HepG2 (cell line): Measurements from ENCODE around the gene CYP27A1. TPM values are rescaled to one million over a fixed set of nuclear protein-coding genes. Genes with fewer than 3 reads are reported as not detected.

ENCODE experiments used
- ATAC-seq: fragments of 200-7000 bp; cut with Tn5 transposase; 3 replicates; pipeline ENCODE4 v1.9.1; 2020; ENCODE audit warnings: mild to moderate bottlenecking, moderate library complexity
- BruUV-seq: library from RNA; stranded (reverse); fragments of 400-500 nt; replicated peaks from 2 replicates; lab custom pipeline; 2021; lab: Mats Ljungman, UMichigan
- CTCF ChIA-PET: fragments of 300-600 bp; formaldehyde crosslinking; extraction: SDS; loops from one replicate; lab custom pipeline; 2021; ENCODE audit warnings: low total read pairs, inconsistent platforms, low intra/inter-chr PET ratio; lab: Yijun Ruan, JAX
- POLR2A ChIA-PET: fragments of 350-600 bp; sonication (Branson Sonifier 250); formaldehyde crosslinking; loops from one replicate; lab custom pipeline; 2020; ENCODE audit warnings: antibody characterized with exemption, inconsistent platforms; lab: Yijun Ruan, JAX
- DNase-seq: peaks from one replicate; pipeline ENCODE4 v3.0.0-alpha.2; 2015; ENCODE audit warnings: low spot score
- FAIRE-seq: peaks from 3 replicates; lab custom pipeline; 2011; peaks lifted over from hg19 to GRCh38; lab: Jason Lieb, UNC
- H2AFZ ChIP-seq: one replicate; pipeline ENCODE4 v1.6.1; 2011; ENCODE audit warnings: low read length, inconsistent platforms
- H3K27ac ChIP-seq: fragments of 300-600 bp; 3 replicates; pipeline ENCODE4 v1.8.0; 2011; ENCODE audit warnings: mixed run types, mild to moderate bottlenecking, mixed read lengths, low read length, inconsistent platforms; ENCODE audit not compliant: insufficient read depth; ENCODE audit errors: extremely low read length
- H3K27me3 ChIP-seq, 2 experiments: fragments of 200-600 bp in 1 of 2; 2 replicates in 1 of 2; 3 replicates in 1 of 2; pipeline versions ENCODE4 v1.6.0 to v1.8.0; 2011; ENCODE audit warnings: low read length in 2 of 2, mild to moderate bottlenecking in 2 of 2, moderate library complexity in 2 of 2, inconsistent platforms in 1 of 2; ENCODE audit not compliant: insufficient read depth in 2 of 2, control insufficient read depth in 1 of 2
- H3K36me3 ChIP-seq, 2 experiments: fragments of 200-600 bp in 1 of 2; replicated peaks in 1 of 2; 2 replicates in 1 of 2; 3 replicates in 1 of 2; pipeline versions ENCODE4 v1.5.1 to v1.8.0; 2011; ENCODE audit warnings: low read length in 2 of 2, inconsistent platforms in 1 of 2; ENCODE audit not compliant: insufficient read depth in 2 of 2, control insufficient read depth in 1 of 2
- H3K4me1 ChIP-seq: 2 replicates; pipeline ENCODE4 v1.5.1; 2012; ENCODE audit warnings: low read length, inconsistent platforms; ENCODE audit not compliant: insufficient read depth
- H3K4me2 ChIP-seq: 2 replicates; pipeline ENCODE4 v1.6.0; 2011; ENCODE audit warnings: low read depth, low read length, inconsistent platforms
- H3K4me3 ChIP-seq, 3 experiments: fragments of 200-600 bp in 1 of 3; sonication (generic), shearing (Covaris generic) in 1 of 3; replicated peaks in 1 of 3; 2 replicates each; pipeline ENCODE4 v1.5.1; 2011 to 2016; ENCODE audit warnings: low read length in 3 of 3, inconsistent platforms in 2 of 3, low read depth in 2 of 3, mild to moderate bottlenecking in 2 of 3, control low read depth in 1 of 3, mixed read lengths in 1 of 3; ENCODE audit not compliant: insufficient read depth in 1 of 3
- H3K79me2 ChIP-seq: one replicate; pipeline ENCODE4 v1.6.1; 2011; ENCODE audit warnings: low read length, inconsistent platforms; ENCODE audit not compliant: insufficient read depth
- H3K9ac ChIP-seq: 2 replicates; pipeline ENCODE4 v1.6.0; 2011; ENCODE audit warnings: mild to moderate bottlenecking, low read depth, low read length, inconsistent platforms; ENCODE audit not compliant: insufficient read depth
- H3K9me3 ChIP-seq: 2 replicates; pipeline ENCODE4 v1.5.1; 2012; ENCODE audit warnings: mild to moderate bottlenecking, low read length
- H4K20me1 ChIP-seq: 2 replicates; pipeline ENCODE4 v1.6.0; 2011; ENCODE audit warnings: inconsistent platforms, mild to moderate bottlenecking, low read length, moderate library complexity; ENCODE audit not compliant: insufficient read depth
- DBP ChIP-seq: sonication (generic); formaldehyde crosslinking; IDR thresholded peaks from 2 replicates; pipeline ENCODE4 v1.4.0; 2020; ENCODE audit warnings: missing genetic modification reagents; ENCODE audit errors: not compliant biosample characterization
- GFI1 ChIP-seq: sonication (generic); formaldehyde crosslinking; IDR thresholded peaks from 2 replicates; pipeline ENCODE4 v1.5.0; 2020; ENCODE audit warnings: missing genetic modification reagents, mild to moderate bottlenecking, borderline replicate concordance
- MNT ChIP-seq: fragments of 450-650 bp; IDR thresholded peaks from 2 replicates; pipeline ENCODE4 v1.6.1; 2016
- NBN ChIP-seq: fragments of 450-650 bp; conservative IDR thresholded peaks from 2 replicates; pipeline ENCODE4 v1.6.1; 2017
- RORA ChIP-seq: sonication (generic); formaldehyde crosslinking; IDR thresholded peaks from 2 replicates; pipeline ENCODE4 v1.5.0; 2020; ENCODE audit warnings: mild to moderate bottlenecking, missing genetic modification reagents, moderate library complexity
- YEATS2 ChIP-seq: sonication (generic); formaldehyde crosslinking; IDR thresholded peaks from 2 replicates; pipeline ENCODE4 v1.4.0; 2020; ENCODE audit warnings: missing genetic modification reagents, borderline replicate concordance
- ZKSCAN1 ChIP-seq: fragments of 150-350 bp; IDR thresholded peaks from 2 replicates; pipeline ENCODE4 v1.6.1; 2014; ENCODE audit warnings: low read length
- ZNF619 ChIP-seq: sonication (generic); formaldehyde crosslinking; IDR thresholded peaks from 2 replicates; pipeline ENCODE4 v1.4.0; 2020; ENCODE audit warnings: mild to moderate bottlenecking, missing genetic modification reagents
- WGBS: methylation state at CpG from one replicate; pipeline ENCODE4 v1.1.6; 2017; ENCODE audit warnings: low lambda C conversion rate; 5-methylcytosine and 5-hydroxymethylcytosine counted together
- in situ Hi-C: cut with HindIII; loops from 2 replicates; pipeline ENCODE4 v1.10.0; 2017; ENCODE audit warnings: low pct_unique_long_range_greater_than_20kb; ENCODE audit not compliant: extremely low pct_ligation_motif_present
- intact Hi-C: fragments of 100-400 bp; cut with micrococcal nuclease; formaldehyde crosslinking; loops from one replicate; pipeline ENCODE4 v1.10.0; 2022; ENCODE audit not compliant: unreplicated experiment
- polyA plus RNA-seq, 8 experiments: library from polyadenylated mRNA; depleted of rRNA in 3 of 8; stranded (reverse) in 7 of 8; unstranded in 1 of 8; fragments of >200 nt; fragmentation: Illumina TruSeq in 4 of 8; extraction: Trizol in 4 of 8; gene quantifications; 2 replicates each; pipeline versions ENCODE4 v1.2.1 to v1.2.3, GENCODE V29; 2011 to 2016; ENCODE audit warnings: low read depth in 4 of 8, missing spikeins in 1 of 8, mixed read lengths in 1 of 8; ENCODE audit not compliant: insufficient read depth in 1 of 8
- total RNA-seq, 5 experiments: library from RNA; depleted of rRNA; stranded (reverse); fragments of >200 nt; fragmentation: Illumina TruSeq; extraction: Trizol; gene quantifications; 2 replicates each; pipeline ENCODE4 v1.2.3, GENCODE V29; 2016; ENCODE audit warnings: low read depth in 1 of 5

The CYP27A1 gene
- total and polyA plus RNA-seq, 2 of the 13 experiments (the other 11 are each of a cell fraction or from before 2014, with no cell fraction given) = 157 to 266 TPM

- no peak for TF ChIP-seq DBP (CRISPR knock-in tag)
- TF ChIP-seq ZKSCAN1 = no peak
- TF ChIP-seq GFI1 (CRISPR knock-in tag) = no peak
- 0 out of 2 replicates have a peak, but pooled peaks have one; percentile 3 for TF ChIP-seq MNT
- TF ChIP-seq NBN = 0 out of 2 replicates have a peak, but pooled peaks have one; percentile 48
These were observed 49.5 kb downstream of the CYP27A1 start, which contains the start of gene PRKAG3 (continued) for GRCh38 chr2:218831378-218831990.

GRCh38 chr2:218832081-218832480, 50.1 kb downstream of the CYP27A1 start:
- intact Hi-C loops = no loop called here
- no peak overlapping the region for H2AFZ ChIP-seq

More at GRCh38 chr2:218832081-218832480, 50.1 kb downstream of the CYP27A1 start:
- Histone ChIP-seq H3K27ac (no peak overlapping the region), H3K4me2 (no peak overlapping the region; the same call in 1 of the 2 replicates), H3K79me2 (no peaks in the 10 kb centered on the region), H3K9ac (no peak overlapping the region)
- BruUV-seq = no TSS peak
- CTCF ChIA-PET = no interaction called here
- TF ChIP-seq ZNF619 (no peak), YEATS2 (no peak), RORA (no peak)
- TF ChIP-seq, all 625 proteins: peak for 0
- peaks cover 16 to 79% of the 10 kb centered on the region in 2 experiments; a peak in 4 of 5 replicates for H3K27me3 ChIP-seq
- no peak overlapping the region for H3K4me3 ChIP-seq
- DNase-seq (no peak), FAIRE-seq (no peak), ATAC-seq (peak; percentile 4; the same call in 2 of the 3 replicates)
- POLR2A ChIA-PET = interaction anchor here (1.0 kb wide), 1 partner anchor 50 kb away, joined by 3 read pairs; the partner anchor contains the start of gene CYP27A1
- H4K20me1 ChIP-seq = no peaks in the 10 kb centered on the region
- H3K36me3 ChIP-seq = no peaks in the 10 kb centered on the region
- no peaks in the 10 kb centered on the region for H3K9me3 ChIP-seq
- in situ Hi-C loops = loop anchor here (25.0 kb wide), 1 partner anchor 95 kb away; no protein-coding TSS in a partner anchor
- WGBS = 86% methylated on average over 3 of the region's 3 CpGs
- H3K4me1 ChIP-seq = peaks cover 40% of the 10 kb centered on the region
